HG03159 (cell line): ENCODE measurements around the gene RRN3.
A peak's percentile ranks its signal among the peaks of the same experiment; 100 is the strongest.
"Not testable (repeated sequence)": the region's sequence is repeated elsewhere in the genome, so short reads cannot be mapped to it uniquely, and the experiment has no call there.

Source experiments
- ATAC-seq: cut with Tn5 transposase; IDR thresholded peaks from one replicate; pipeline ENCODE4 v1.9.1; 2021; ENCODE audit warnings: mild to moderate bottlenecking, moderate library complexity; ENCODE audit not compliant: unreplicated experiment

The RRN3 gene

DNA sequence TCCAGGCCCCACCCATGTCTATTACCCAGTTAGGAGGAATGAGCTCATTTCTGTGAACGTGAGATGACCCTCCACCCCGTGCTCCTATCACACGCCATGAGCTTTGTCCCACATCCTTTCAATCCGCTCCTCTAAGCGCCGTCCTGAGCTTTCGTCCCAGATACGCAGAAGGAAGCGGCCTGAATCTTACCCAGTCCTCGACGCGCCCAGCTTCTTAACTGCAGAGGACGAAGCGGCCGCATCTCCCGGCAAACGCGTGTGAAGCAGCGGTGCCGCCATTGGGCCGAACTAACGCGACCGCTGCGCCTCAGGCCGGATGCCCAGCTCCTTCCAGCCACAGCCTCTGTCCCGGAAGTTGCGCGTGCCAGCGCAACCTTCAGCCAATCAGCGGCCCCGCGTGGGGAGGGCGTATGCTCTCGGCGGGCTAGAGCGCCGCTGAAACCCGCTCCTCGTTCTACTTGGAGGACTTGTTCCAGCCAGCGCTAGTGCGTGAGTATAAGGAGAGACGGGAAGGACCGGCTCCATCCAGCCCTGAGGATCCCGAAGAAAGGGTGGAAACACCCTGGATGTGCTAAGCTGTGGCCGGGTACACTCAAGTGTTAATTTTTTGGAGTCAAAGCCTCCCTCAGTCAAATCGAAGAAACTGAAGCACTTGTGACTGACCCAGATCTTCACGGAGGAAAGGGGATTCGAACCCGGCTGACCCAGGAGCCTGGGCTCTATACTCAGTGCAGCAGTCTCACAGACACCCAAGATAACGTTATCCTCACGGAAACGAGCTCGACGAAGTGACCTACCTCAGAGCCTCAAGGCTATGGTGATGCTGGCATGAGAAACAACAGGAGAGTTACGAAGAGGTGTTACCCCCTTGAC is at the start of gene RRN3:
TSS of gene RRN3 (minus strand) at position 318 of the 873 bp plus-strand sequence. CDS start at position 279, 39 bp downstream.
- peak; percentile 99 for ATAC-seq

- ATAC-seq, result not testable (repeated sequence)
Observed at GRCh38 chr16:15143601-15144091, 49.6 kb upstream of the RRN3 start.

GRCh38 chr16:15142891-15143600 is 49.0 kb upstream of the RRN3 start:
- not testable (repeated sequence) for ATAC-seq

GRCh38 chr16:15142107-15142890 is 48.2 kb upstream of the RRN3 start:
- ATAC-seq, result not testable (repeated sequence)

DNA sequence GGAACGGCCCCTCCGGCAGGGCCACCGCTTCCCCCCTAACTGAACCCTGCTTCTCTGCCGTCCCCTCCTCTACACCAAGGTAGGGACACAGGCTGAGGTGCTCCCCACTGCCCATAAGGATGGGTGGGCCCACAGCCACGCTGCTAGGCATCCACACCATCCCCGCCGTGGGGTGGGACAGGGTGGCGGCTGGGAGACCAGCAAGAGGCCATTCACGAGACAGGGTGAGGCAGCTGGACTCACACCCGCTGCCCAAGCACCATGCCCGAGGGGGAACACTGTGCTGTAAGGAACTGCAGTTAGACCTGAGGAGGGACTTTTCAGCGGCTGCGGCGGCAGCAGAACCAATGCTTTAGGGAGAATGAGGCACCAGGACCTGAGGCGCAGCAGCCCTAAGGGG is 47.5 kb upstream of the RRN3 start:
- no peak for ATAC-seq

GRCh38 chr16:15140444-15141365 is 46.6 kb upstream of the RRN3 start:
- not testable (repeated sequence) for ATAC-seq

- not testable (repeated sequence) for ATAC-seq
Observed at GRCh38 chr16:15137514-15137913, 43.4 kb upstream of the RRN3 start.

- not testable (repeated sequence) for ATAC-seq
Observed at GRCh38 chr16:15135483-15136360, 41.6 kb upstream of the RRN3 start.

GRCh38 chr16:15134752-15135482 is 40.8 kb upstream of the RRN3 start:
- not testable (repeated sequence) for ATAC-seq

DNA sequence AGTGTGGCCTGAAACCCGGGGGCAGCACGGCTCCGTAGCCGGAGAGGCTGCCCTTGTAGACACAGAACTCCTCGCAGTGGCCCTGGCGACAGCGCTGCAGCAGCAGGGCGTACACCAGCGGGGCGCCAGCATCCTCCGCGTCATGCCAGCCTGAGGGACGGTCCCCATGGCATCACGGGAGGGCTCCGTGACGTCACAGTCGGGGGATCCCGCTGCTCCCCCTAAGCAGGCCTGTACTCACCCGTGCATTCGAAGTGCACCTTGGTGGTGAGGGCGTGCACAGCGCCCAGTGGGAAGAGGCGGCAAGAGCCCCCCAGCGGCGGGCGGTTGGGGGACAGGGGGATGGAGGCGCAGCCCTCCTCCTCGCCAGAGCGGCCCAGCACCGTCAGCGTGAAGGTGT is 39.5 kb upstream of the RRN3 start:
- not testable (repeated sequence) for ATAC-seq

DNA sequence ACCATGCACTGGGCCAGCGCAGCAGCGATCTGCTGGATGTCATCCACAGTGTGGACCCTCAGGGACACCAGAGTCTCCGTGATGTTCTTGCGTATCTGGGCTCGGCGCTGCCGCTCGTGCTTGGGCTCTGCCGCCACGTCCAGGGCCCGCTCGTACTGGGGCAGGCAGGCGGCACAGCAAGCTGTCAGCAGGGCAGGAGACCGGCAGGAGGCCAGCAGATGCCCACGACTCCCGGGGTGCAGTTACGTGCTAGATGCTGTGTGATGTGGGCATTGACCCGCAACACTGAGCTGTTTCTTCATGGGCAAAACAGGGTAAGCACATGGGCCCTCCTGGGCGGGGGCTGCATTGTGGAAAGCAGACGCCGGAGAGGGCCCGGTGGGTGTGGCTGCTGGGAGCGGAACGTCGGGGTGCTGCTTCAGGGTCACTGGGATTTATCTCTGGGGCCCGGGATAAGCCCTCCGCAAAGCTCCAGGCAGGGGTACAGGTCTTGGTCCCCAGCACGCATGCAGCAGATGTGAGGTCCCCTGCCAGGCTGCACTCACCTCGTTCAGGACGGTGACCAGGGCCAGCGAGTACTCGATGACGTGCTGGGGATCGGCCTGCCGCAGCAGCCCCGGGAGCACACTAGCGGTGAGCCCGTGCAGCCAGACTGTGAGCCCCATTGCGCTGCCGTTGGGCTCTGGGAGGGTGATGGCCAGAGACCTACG is 38.8 kb upstream of the RRN3 start:
- not testable (repeated sequence) for ATAC-seq

- not testable (repeated sequence) for ATAC-seq
Observed at GRCh38 chr16:15130943-15131700, 37.0 kb upstream of the RRN3 start.

DNA sequence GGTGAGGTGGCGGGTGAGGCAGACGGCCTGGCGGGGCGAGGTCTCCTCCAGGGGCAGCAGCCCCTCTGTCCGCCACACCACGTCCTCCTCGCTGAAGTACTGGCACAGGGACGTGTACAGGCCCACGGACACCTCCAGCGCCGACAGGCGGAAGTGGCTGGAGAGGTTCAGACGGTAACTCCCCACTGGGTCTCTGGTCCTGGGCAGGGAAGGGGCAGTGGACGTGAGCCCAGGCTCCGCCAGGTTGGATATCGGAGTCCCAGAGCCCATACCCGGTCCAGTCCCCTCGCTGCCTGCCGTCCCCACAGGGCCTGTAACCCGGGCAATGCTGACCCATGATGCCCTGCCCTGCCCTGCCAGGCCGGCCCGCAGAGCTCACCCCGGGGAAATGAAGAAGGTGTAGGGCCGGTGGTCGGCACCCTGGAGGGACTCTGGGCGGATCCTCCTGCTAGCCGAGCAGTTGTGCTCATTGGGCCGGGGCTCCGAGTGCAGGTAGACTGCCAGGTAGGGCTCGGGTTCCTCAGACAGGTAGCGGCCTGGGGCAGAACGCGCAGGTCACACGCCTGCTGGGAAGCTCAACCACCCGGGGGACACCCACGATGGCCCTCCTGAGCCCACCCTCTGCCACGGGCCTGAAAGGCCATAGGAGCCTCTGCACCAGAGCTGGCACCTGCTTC is 36.3 kb upstream of the RRN3 start:
- ATAC-seq, result not testable (repeated sequence)

GRCh38 chr16:15127641-15128425 is 33.8 kb upstream of the RRN3 start:
- not testable (repeated sequence) for ATAC-seq

GRCh38 chr16:15100372-15100987 is 6.4 kb upstream of the RRN3 start:
- not testable (repeated sequence) for ATAC-seq
